Measurements from ENCODE around the gene SCUBE3. TPM values are rescaled to one million over a fixed set of nuclear protein-coding genes. Genes with fewer than 3 reads are reported as not detected.
A peak's percentile ranks its signal among the peaks of the same experiment; 100 is the strongest.

SCUBE3 gene
- total and polyA plus RNA-seq, 2 experiments from 2014 or later: 8.7 to 10.2 TPM

- peak overlapping the region; percentile 64 for H3K27ac ChIP-seq
- 73% methylated on average over 5 of the region's 5 CpGs for WGBS (ENCODE audit: low lambda C conversion rate, missing lambda C conversion rate)
- H3K4me1 ChIP-seq (ENCODE audit: insufficient read depth): peaks cover 33% of the 10 kb centered on the region
- H3K4me2 ChIP-seq: peak overlapping the region; percentile 63
- no peaks in the 10 kb centered on the region for H3K9me3 ChIP-seq (ENCODE audit: low read depth)
- H3K4me3 ChIP-seq: no peak overlapping the region
- no peak for DNase-seq (ENCODE audit: low spot score)
- no peaks in the 10 kb centered on the region for H4K20me1 ChIP-seq (ENCODE audit: insufficient read depth, poor library complexity, severe bottlenecking)
- H3K36me3 ChIP-seq (replicated peaks; ENCODE audit: insufficient read depth, low read depth): no peaks in the 10 kb centered on the region
- H3K79me2 ChIP-seq: no peaks in the 10 kb centered on the region
- no peaks in the 10 kb centered on the region for H3K9me2 ChIP-seq (replicated peaks; ENCODE audit: insufficient read depth)
- TF ChIP-seq EZH2phosphoT487 (IDR thresholded peaks at IDR 0.05; ENCODE audit: low read depth, severe bottlenecking, unreplicated experiment): no peak
- TF ChIP-seq, protein P1, sequence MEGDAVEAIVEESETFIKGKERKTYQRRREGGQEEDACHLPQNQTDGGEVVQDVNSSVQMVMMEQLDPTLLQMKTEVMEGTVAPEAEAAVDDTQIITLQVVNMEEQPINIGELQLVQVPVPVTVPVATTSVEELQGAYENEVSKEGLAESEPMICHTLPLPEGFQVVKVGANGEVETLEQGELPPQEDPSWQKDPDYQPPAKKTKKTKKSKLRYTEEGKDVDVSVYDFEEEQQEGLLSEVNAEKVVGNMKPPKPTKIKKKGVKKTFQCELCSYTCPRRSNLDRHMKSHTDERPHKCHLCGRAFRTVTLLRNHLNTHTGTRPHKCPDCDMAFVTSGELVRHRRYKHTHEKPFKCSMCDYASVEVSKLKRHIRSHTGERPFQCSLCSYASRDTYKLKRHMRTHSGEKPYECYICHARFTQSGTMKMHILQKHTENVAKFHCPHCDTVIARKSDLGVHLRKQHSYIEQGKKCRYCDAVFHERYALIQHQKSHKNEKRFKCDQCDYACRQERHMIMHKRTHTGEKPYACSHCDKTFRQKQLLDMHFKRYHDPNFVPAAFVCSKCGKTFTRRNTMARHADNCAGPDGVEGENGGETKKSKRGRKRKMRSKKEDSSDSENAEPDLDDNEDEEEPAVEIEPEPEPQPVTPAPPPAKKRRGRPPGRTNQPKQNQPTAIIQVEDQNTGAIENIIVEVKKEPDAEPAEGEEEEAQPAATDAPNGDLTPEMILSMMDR (IDR thresholded peaks at IDR 0.05; ENCODE audit: poor library complexity): no peak
- no peak for TF ChIP-seq EZH2 (IDR thresholded peaks at IDR 0.05; ENCODE audit: borderline replicate concordance)
- H2AFZ ChIP-seq: no peak overlapping the region
- H3K27me3 ChIP-seq: no peaks in the 10 kb centered on the region
These were observed 32.3 kb upstream of the SCUBE3 start for GRCh38 chr6:35181308-35181932.

- Histone ChIP-seq H2AFZ (no peak overlapping the region), H3K79me2 (no peaks in the 10 kb centered on the region), H3K9me3 (ENCODE audit: low read depth) (no peaks in the 10 kb centered on the region), H3K27ac (peak overlapping the region; percentile 64), H3K27me3 (no peaks in the 10 kb centered on the region), H3K4me3 (no peak overlapping the region), H3K4me2 (peak overlapping the region; percentile 63), H3K36me3 (replicated peaks; ENCODE audit: insufficient read depth, low read depth) (no peaks in the 10 kb centered on the region), H4K20me1 (ENCODE audit: insufficient read depth, poor library complexity, severe bottlenecking) (no peaks in the 10 kb centered on the region), H3K4me1 (ENCODE audit: insufficient read depth) (peaks cover 33% of the 10 kb centered on the region), H3K9me2 (replicated peaks; ENCODE audit: insufficient read depth) (no peaks in the 10 kb centered on the region)
- DNase-seq (ENCODE audit: low spot score): peak; percentile 65
- TF ChIP-seq EZH2 (IDR thresholded peaks at IDR 0.05; ENCODE audit: borderline replicate concordance): no peak
- TF ChIP-seq EZH2phosphoT487 (IDR thresholded peaks at IDR 0.05; ENCODE audit: low read depth, severe bottlenecking, unreplicated experiment): no peak
- TF ChIP-seq, protein P1 (IDR thresholded peaks at IDR 0.05; ENCODE audit: poor library complexity): no peak
- WGBS (ENCODE audit: low lambda C conversion rate, missing lambda C conversion rate): 47% methylated on average over 38 of the region's 55 CpGs
These were observed 31.7 kb upstream of the SCUBE3 start for GRCh38 chr6:35181933-35182612.

- WGBS (ENCODE audit: low lambda C conversion rate, missing lambda C conversion rate): 98% methylated on average over 2 of the region's 2 CpGs
These were observed 30.5 kb upstream of the SCUBE3 start for GRCh38 chr6:35183281-35183680.

More at GRCh38 chr6:35183281-35183680, 30.5 kb upstream of the SCUBE3 start:
- no peak for TF ChIP-seq EZH2 (IDR thresholded peaks at IDR 0.05; ENCODE audit: borderline replicate concordance)
- TF ChIP-seq, protein P1 (IDR thresholded peaks at IDR 0.05; ENCODE audit: poor library complexity): no peak
- TF ChIP-seq EZH2phosphoT487 (IDR thresholded peaks at IDR 0.05; ENCODE audit: low read depth, severe bottlenecking, unreplicated experiment): no peak
- no peaks in the 10 kb centered on the region for H3K9me2 ChIP-seq (replicated peaks; ENCODE audit: insufficient read depth)
- no peaks in the 10 kb centered on the region for H4K20me1 ChIP-seq (ENCODE audit: insufficient read depth, poor library complexity, severe bottlenecking)
- no peak overlapping the region for H3K4me3 ChIP-seq
- no peaks in the 10 kb centered on the region for H3K79me2 ChIP-seq
- H3K36me3 ChIP-seq (replicated peaks; ENCODE audit: insufficient read depth, low read depth): no peaks in the 10 kb centered on the region
- no peaks in the 10 kb centered on the region for H3K27me3 ChIP-seq
- H3K4me1 ChIP-seq (ENCODE audit: insufficient read depth): peaks cover 33% of the 10 kb centered on the region
- no peak for DNase-seq (ENCODE audit: low spot score)
- no peak overlapping the region for H3K27ac ChIP-seq
- no peak overlapping the region for H3K4me2 ChIP-seq
- H2AFZ ChIP-seq: no peak overlapping the region
- no peaks in the 10 kb centered on the region for H3K9me3 ChIP-seq (ENCODE audit: low read depth)

All from hepatocyte (in vitro differentiated cells).